Parathyroid adenoma (tissue), 2 donors: ENCODE data around the gene CRAMP1.

Experiments used
- H2AFZ ChIP-seq: fragments of 300-600 bp; sonication (generic); one replicate; pipeline ENCODE4 v1.7.0; 2017; ENCODE audit warnings: antibody characterized with exemption, mild to moderate bottlenecking
- H3K27ac ChIP-seq: fragments of 300-600 bp; sonication (generic); one replicate; pipeline ENCODE4 v1.7.0; 2017
- H3K27me3 ChIP-seq: fragments of 300-600 bp; sonication (generic); one replicate; pipeline ENCODE4 v1.7.0; 2017; ENCODE audit warnings: low read length; ENCODE audit not compliant: control insufficient read depth, insufficient read depth
- H3K36me3 ChIP-seq: fragments of 300-600 bp; sonication (generic); one replicate; pipeline ENCODE4 v1.7.0; 2017; ENCODE audit warnings: low read length; ENCODE audit not compliant: control insufficient read depth, insufficient read depth
- H3K4me1 ChIP-seq: fragments of 300-600 bp; sonication (generic); one replicate; pipeline ENCODE4 v1.7.0; 2017; ENCODE audit warnings: control low read depth
- H3K4me2 ChIP-seq: fragments of 300-600 bp; sonication (generic); one replicate; pipeline ENCODE4 v1.7.0; 2017; ENCODE audit warnings: low read length
- H3K4me3 ChIP-seq: fragments of 300-600 bp; sonication (generic); one replicate; pipeline ENCODE4 v1.7.0; 2017; ENCODE audit warnings: low read depth, low read length
- H3K79me2 ChIP-seq: fragments of 300-600 bp; sonication (generic); one replicate; pipeline ENCODE4 v1.7.0; 2017; ENCODE audit warnings: control low read depth
- H3K9ac ChIP-seq: fragments of 300-600 bp; sonication (generic); one replicate; pipeline ENCODE4 v1.7.0; 2017; ENCODE audit warnings: mild to moderate bottlenecking
- H3K9me3 ChIP-seq: fragments of 300-600 bp; sonication (generic); one replicate; pipeline ENCODE4 v1.7.0; 2017; ENCODE audit warnings: low read length; ENCODE audit not compliant: control insufficient read depth
- TF ChIP-seq, protein P1 (sequence below): fragments of 300-600 bp; sonication (generic); IDR thresholded peaks from one replicate; pipeline ENCODE4 v1.7.0; 2017; ENCODE audit warnings: antibody characterized with exemption, mild to moderate bottlenecking
- donor health status: primary hyperparathyroidism.

The CRAMP1 gene

DNA sequence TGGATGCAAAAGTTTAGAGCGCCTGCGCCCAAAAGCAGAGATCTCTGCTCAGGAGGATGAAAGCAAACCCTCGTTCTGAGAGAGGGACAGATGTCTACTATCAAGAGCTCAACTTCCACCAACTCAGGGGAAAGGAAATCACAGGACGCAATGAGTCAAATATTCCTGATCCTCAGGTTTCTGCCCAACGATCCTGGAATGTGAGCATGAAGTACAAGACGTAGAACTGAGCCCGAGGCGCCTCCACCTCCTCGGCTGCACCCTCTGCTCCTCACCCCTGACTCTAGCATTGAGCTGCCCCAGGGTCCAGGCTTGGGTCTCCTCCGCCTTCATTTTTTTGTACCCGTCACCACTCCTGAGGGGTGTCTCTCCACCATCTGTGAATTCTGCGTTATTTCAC, 15.6 kb upstream of the CRAMP1 start:
- H3K79me2 ChIP-seq: no peaks in the 10 kb centered on the region
- no peak overlapping the region for H3K4me2 ChIP-seq
- H3K9me3 ChIP-seq: no peaks in the 10 kb centered on the region
- no peaks in the 10 kb centered on the region for H3K4me1 ChIP-seq
- H3K9ac ChIP-seq: no peak overlapping the region
- H3K27ac ChIP-seq: no peak overlapping the region
- TF ChIP-seq, protein P1, sequence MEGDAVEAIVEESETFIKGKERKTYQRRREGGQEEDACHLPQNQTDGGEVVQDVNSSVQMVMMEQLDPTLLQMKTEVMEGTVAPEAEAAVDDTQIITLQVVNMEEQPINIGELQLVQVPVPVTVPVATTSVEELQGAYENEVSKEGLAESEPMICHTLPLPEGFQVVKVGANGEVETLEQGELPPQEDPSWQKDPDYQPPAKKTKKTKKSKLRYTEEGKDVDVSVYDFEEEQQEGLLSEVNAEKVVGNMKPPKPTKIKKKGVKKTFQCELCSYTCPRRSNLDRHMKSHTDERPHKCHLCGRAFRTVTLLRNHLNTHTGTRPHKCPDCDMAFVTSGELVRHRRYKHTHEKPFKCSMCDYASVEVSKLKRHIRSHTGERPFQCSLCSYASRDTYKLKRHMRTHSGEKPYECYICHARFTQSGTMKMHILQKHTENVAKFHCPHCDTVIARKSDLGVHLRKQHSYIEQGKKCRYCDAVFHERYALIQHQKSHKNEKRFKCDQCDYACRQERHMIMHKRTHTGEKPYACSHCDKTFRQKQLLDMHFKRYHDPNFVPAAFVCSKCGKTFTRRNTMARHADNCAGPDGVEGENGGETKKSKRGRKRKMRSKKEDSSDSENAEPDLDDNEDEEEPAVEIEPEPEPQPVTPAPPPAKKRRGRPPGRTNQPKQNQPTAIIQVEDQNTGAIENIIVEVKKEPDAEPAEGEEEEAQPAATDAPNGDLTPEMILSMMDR: no peak
- no peak overlapping the region for H3K4me3 ChIP-seq
- no peaks in the 10 kb centered on the region for H3K27me3 ChIP-seq
- no peak overlapping the region for H2AFZ ChIP-seq
- H3K36me3 ChIP-seq: no peaks in the 10 kb centered on the region

DNA sequence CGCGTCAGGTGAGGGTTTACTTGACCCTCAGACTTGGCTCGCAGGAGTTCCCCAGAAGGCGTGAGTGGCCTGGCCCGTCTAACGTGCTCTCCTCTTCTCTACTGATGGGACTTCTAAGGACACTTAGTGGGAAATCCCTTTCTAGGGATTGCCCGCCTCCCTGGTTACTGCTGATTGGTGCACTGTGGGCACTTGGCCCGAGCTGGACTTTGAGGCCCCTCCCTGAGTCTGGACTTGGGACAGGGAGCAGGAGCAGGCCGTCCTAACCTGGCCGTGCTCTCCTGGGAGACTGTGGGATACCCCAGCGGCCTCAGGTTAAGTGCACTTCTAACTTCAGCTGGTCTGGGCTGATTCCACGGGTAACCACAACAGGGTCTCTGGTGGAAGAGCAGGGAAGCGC, 15.0 kb upstream of the CRAMP1 start:
- no peaks in the 10 kb centered on the region for H3K27me3 ChIP-seq
- no peaks in the 10 kb centered on the region for H3K9me3 ChIP-seq
- H3K79me2 ChIP-seq: peaks cover 2% of the 10 kb centered on the region
- H3K4me1 ChIP-seq: no peaks in the 10 kb centered on the region
- H3K9ac ChIP-seq: no peak overlapping the region
- no peak overlapping the region for H3K4me3 ChIP-seq
- TF ChIP-seq, protein P1: no peak
- no peaks in the 10 kb centered on the region for H3K36me3 ChIP-seq
- H3K27ac ChIP-seq: no peak overlapping the region
- H2AFZ ChIP-seq: no peak overlapping the region
- H3K4me2 ChIP-seq: no peak overlapping the region

- no peak overlapping the region for H3K4me3 ChIP-seq
- no peak overlapping the region for H3K27ac ChIP-seq
- no peaks in the 10 kb centered on the region for H3K9me3 ChIP-seq
- no peaks in the 10 kb centered on the region for H3K36me3 ChIP-seq
- peaks cover 3% of the 10 kb centered on the region for H3K79me2 ChIP-seq
- no peaks in the 10 kb centered on the region for H3K4me1 ChIP-seq
- no peak overlapping the region for H3K4me2 ChIP-seq
- no peak overlapping the region for H2AFZ ChIP-seq
- TF ChIP-seq, protein P1: no peak
- no peak overlapping the region for H3K9ac ChIP-seq
- no peaks in the 10 kb centered on the region for H3K27me3 ChIP-seq
Observed at GRCh38 chr16:1601031-1601430, 11.1 kb upstream of the CRAMP1 start.

DNA sequence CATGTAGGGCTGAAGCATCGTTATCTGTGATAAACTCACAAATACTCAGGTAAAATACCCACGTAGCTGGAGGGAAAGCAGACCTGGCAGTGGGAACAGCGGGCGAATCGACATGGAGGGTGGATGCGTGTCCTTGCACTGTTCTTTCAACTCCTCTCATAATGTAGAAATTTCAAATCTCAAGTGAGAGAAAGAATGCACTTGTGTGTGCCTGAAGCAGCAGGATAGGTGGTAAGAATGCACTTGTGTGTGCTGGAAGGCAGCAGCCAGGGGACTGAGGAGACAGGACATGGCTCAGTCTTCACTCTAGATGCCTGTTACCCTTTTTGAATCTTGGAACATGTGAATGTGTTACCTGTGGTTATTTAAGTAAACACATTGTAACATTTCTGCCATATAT, 10.7 kb upstream of the CRAMP1 start:
- no peak overlapping the region for H3K9ac ChIP-seq
- TF ChIP-seq, protein P1: no peak
- no peaks in the 10 kb centered on the region for H3K4me1 ChIP-seq
- no peak overlapping the region for H3K4me3 ChIP-seq
- H3K27ac ChIP-seq: no peak overlapping the region
- H2AFZ ChIP-seq: no peak overlapping the region
- no peaks in the 10 kb centered on the region for H3K36me3 ChIP-seq
- no peak overlapping the region for H3K4me2 ChIP-seq
- H3K79me2 ChIP-seq: peaks cover 3% of the 10 kb centered on the region
- no peaks in the 10 kb centered on the region for H3K9me3 ChIP-seq
- H3K27me3 ChIP-seq: no peaks in the 10 kb centered on the region

DNA sequence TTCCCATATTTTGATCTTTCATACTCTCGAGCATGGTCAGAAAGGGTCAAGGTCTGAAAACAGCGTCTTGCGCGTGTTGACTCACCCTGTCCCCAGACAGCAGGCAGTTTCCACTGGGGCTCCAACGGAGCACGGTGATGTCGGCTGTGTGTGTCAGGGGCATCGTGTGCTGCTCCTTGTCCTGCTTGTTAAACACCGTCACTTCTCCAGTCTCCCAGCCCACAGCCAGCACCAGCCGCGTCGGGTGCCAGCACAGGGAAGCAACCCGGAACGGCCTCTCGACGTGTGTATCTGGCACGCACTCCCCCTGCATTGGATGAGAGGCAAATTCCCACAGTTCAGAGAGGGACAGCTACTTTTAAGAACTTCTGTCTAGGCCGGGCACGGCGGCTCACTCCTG, 9.9 kb upstream of the CRAMP1 start:
- Histone ChIP-seq H3K36me3 (no peaks in the 10 kb centered on the region), H3K4me2 (no peak overlapping the region), H3K4me3 (no peak overlapping the region), H3K9me3 (no peaks in the 10 kb centered on the region), H3K79me2 (peaks cover 3% of the 10 kb centered on the region), H2AFZ (no peak overlapping the region), H3K27me3 (no peaks in the 10 kb centered on the region), H3K9ac (no peak overlapping the region), H3K4me1 (no peaks in the 10 kb centered on the region), H3K27ac (no peak overlapping the region)
- TF ChIP-seq, protein P1: no peak
